Measurements from ENCODE around the gene FABP1.

DNA sequence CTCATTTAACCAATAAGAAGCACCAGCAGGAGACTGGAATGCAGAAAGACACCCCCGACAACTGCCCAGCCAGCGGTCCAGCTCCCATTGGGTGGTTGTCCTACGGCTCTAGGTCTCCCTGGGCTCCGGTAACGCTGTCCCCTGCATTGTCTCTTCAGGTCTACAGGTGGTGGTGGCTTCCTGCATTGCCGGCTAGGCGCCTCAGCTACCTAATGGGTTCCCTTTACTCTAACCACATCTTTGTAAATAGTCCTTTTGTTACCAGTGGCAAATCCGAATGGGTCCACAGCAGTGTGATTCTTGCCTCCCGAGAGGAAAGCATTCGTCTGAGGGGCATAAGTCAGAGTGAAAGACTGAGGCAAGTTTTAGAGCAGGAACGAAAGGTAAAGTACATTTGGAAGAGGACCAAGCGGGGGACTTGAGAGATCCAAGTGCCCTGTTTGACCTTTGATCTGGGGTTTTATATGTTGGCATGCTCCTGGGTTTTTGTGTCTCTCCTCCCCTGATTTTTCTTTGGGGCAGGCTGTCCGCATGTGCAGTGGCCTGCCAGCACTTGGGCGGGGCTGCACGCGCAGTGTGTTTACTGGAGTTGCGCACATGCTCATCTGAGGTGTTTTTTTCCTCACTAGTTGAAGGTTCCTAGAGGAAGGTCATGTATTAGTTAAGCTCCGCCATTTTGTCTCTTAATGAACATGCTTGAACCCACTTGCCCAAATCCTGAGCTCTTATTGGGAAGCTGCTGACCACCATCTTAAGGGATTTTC, 11.0 kb downstream of the FABP1 start:
- TF ChIP-seq, protein P1, sequence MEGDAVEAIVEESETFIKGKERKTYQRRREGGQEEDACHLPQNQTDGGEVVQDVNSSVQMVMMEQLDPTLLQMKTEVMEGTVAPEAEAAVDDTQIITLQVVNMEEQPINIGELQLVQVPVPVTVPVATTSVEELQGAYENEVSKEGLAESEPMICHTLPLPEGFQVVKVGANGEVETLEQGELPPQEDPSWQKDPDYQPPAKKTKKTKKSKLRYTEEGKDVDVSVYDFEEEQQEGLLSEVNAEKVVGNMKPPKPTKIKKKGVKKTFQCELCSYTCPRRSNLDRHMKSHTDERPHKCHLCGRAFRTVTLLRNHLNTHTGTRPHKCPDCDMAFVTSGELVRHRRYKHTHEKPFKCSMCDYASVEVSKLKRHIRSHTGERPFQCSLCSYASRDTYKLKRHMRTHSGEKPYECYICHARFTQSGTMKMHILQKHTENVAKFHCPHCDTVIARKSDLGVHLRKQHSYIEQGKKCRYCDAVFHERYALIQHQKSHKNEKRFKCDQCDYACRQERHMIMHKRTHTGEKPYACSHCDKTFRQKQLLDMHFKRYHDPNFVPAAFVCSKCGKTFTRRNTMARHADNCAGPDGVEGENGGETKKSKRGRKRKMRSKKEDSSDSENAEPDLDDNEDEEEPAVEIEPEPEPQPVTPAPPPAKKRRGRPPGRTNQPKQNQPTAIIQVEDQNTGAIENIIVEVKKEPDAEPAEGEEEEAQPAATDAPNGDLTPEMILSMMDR (IDR thresholded peaks at IDR 0.05; ENCODE audit: borderline replicate concordance, extremely low read depth, low read length, poor library complexity, severe bottlenecking): no peak
- TF ChIP-seq EZH2 (IDR thresholded peaks at IDR 0.05; ENCODE audit: borderline replicate concordance, low read depth, low read length, severe bottlenecking): no peak
